Measurements from ENCODE around the gene TUBB2B.

DNA sequence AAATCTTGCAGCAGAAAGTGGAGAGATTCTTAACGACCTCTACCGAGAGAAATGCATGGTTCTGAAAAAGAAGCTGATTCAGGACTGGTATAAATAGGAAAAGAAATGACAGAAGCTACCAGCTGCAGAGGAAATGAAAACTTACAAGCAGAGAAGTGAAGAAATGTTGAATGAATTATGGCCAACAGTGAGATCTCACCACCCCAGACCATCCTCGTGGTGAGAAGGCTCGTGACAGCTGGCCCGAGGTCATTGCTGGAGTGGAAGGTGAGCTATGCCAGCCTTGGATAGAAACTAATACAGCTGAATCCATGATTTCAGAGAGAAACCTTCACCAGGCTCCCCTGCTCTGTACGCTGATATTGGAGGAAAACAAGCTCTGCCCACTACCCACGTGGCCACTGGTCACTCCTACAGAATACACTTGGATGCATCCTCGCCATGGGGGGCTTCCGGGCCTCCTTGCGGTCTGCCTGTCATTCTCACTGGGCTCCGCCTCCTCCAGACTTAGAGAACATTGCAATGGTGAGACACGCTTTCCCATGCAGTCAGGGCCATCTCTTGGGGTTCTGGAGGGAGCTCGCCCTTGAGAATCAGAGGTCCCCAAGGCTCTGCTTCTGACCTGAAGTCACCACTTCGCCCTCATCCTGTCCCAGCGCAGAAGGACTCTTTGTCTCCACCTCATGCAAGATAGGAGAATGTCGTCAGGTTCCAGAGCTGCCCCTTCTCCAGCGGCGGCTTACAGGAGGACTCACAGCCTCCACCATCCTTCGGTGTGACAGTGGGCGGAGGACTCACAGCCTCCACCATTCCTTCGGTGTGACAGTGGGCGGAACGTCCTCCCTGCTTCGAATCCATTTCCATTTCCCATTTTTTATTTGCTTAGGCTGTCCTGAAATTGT lies 10.6 kb upstream of the TUBB2B start:
- TF ChIP-seq, protein P1, sequence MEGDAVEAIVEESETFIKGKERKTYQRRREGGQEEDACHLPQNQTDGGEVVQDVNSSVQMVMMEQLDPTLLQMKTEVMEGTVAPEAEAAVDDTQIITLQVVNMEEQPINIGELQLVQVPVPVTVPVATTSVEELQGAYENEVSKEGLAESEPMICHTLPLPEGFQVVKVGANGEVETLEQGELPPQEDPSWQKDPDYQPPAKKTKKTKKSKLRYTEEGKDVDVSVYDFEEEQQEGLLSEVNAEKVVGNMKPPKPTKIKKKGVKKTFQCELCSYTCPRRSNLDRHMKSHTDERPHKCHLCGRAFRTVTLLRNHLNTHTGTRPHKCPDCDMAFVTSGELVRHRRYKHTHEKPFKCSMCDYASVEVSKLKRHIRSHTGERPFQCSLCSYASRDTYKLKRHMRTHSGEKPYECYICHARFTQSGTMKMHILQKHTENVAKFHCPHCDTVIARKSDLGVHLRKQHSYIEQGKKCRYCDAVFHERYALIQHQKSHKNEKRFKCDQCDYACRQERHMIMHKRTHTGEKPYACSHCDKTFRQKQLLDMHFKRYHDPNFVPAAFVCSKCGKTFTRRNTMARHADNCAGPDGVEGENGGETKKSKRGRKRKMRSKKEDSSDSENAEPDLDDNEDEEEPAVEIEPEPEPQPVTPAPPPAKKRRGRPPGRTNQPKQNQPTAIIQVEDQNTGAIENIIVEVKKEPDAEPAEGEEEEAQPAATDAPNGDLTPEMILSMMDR (IDR thresholded peaks at IDR 0.05), result no peak
- TF ChIP-seq POLR2AphosphoS5 (IDR thresholded peaks at IDR 0.05; ENCODE audit: insufficient read depth in 1 of 2, low read depth in 1 of 2), result no peak

Data from vagina (tissue), 2 donors.